HUDEP-2 (cell line): Measurements from ENCODE around the gene SEMA4D.
A peak's percentile ranks its signal among the peaks of the same experiment; 100 is the strongest.

Experiments used
- DNase-seq, 76 experiments: peaks; one replicate each; lab custom pipeline; 2025; ENCODE audit not compliant: unreplicated experiment in 76 of 76; lab: John Stamatoyannopoulos, UW

The SEMA4D gene

GRCh38 chr9:89502671-89503070, 4.8 kb upstream of the SEMA4D start:
- DNase-seq = no peak

GRCh38 chr9:89502038-89502601, 4.2 kb upstream of the SEMA4D start:
- peak in 12 of 76 experiments; percentile 9 to 63 (median 18) for DNase-seq

GRCh38 chr9:89501311-89501898, 3.5 kb upstream of the SEMA4D start:
- DNase-seq = peak in 3 of 76 experiments; percentile 3 to 40 (median 13)

- no peak for DNase-seq
These were observed 2.1 kb upstream of the SEMA4D start for GRCh38 chr9:89500008-89500407.

- peak in 2 of 76 experiments; percentile 18 to 24 for DNase-seq
These were observed 1.1 kb upstream of the SEMA4D start for GRCh38 chr9:89498852-89499480.

GRCh38 chr9:89497257-89497963, 503 bp downstream of the SEMA4D start:
- peak in 1 of 76 experiments; percentile 3 for DNase-seq

GRCh38 chr9:89496645-89497256, 1.2 kb downstream of the SEMA4D start:
- DNase-seq = no peak

GRCh38 chr9:89495824-89496560, 1.9 kb downstream of the SEMA4D start:
- DNase-seq = no peak

GRCh38 chr9:89494199-89494598, 3.7 kb downstream of the SEMA4D start:
- DNase-seq = no peak

GRCh38 chr9:89493671-89494070, 4.2 kb downstream of the SEMA4D start:
- no peak for DNase-seq

GRCh38 chr9:89493181-89493580, 4.7 kb downstream of the SEMA4D start:
- DNase-seq = no peak

- DNase-seq = no peak
These were observed 5.3 kb downstream of the SEMA4D start for GRCh38 chr9:89492586-89492985.

GRCh38 chr9:89491694-89492093, 6.2 kb downstream of the SEMA4D start:
- no peak for DNase-seq

- DNase-seq = no peak
These were observed 8.1 kb downstream of the SEMA4D start for GRCh38 chr9:89489548-89490530.

- no peak for DNase-seq
These were observed 9.0 kb downstream of the SEMA4D start for GRCh38 chr9:89488936-89489335.

GRCh38 chr9:89488131-89488530, 9.8 kb downstream of the SEMA4D start:
- no peak for DNase-seq

- no peak for DNase-seq
These were observed 11.2 kb downstream of the SEMA4D start for GRCh38 chr9:89486681-89487080.

GRCh38 chr9:89484475-89485404, 13.2 kb downstream of the SEMA4D start:
- DNase-seq = no peak
